Prostate gland (tissue), 2 donors: ENCODE measurements around the gene SEMA5A.

ENCODE experiments used
- POLR2A ChIP-seq: fragments of 450-650 bp; IDR thresholded peaks from one replicate; pipeline ENCODE4 v1.6.1; 2016; ENCODE audit warnings: antibody characterized with exemption, mild to moderate bottlenecking
- POLR2AphosphoS5 ChIP-seq: sonication (generic); formaldehyde crosslinking; IDR thresholded peaks from one replicate; pipeline ENCODE4 v1.6.1; 2017; ENCODE audit warnings: antibody characterized with exemption
- TF ChIP-seq, protein P1 (sequence below), 4 experiments: fragments of 200-600 bp in 2 of 4; fragments of 450-650 bp in 2 of 4; sonication (generic) in 2 of 4; IDR thresholded peaks; 1 replicate in 3 of 4; 2 replicates in 1 of 4; pipeline ENCODE4 v1.5.1; 2016 to 2019; ENCODE audit warnings: antibody characterized with exemption in 4 of 4, mild to moderate bottlenecking in 2 of 4, moderate library complexity in 2 of 4

DNA sequence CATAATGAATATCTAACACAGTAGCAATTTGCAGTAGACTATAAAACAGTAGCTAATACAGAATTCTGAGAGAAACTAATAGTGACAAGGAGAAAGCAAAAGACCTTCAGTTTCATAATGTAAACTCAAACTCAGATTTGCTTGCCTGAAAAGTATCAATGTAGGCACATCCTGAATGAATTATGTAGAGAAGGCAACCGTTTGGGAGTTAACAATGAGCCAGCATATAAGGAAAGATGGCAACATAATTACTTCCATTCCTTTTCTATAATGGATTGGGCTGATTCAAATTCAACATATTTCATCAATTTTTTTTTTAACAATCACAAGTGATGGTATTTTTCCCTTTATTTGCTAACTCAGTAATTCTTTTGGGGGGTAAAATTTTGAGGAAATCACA lies 261.6 kb downstream of the SEMA5A start:
- TF ChIP-seq, protein P1, sequence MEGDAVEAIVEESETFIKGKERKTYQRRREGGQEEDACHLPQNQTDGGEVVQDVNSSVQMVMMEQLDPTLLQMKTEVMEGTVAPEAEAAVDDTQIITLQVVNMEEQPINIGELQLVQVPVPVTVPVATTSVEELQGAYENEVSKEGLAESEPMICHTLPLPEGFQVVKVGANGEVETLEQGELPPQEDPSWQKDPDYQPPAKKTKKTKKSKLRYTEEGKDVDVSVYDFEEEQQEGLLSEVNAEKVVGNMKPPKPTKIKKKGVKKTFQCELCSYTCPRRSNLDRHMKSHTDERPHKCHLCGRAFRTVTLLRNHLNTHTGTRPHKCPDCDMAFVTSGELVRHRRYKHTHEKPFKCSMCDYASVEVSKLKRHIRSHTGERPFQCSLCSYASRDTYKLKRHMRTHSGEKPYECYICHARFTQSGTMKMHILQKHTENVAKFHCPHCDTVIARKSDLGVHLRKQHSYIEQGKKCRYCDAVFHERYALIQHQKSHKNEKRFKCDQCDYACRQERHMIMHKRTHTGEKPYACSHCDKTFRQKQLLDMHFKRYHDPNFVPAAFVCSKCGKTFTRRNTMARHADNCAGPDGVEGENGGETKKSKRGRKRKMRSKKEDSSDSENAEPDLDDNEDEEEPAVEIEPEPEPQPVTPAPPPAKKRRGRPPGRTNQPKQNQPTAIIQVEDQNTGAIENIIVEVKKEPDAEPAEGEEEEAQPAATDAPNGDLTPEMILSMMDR (IDR thresholded peaks at IDR 0.05), result no peak
- no peak for TF ChIP-seq POLR2A
- no peak for TF ChIP-seq POLR2AphosphoS5
